B cell (primary cell): ENCODE data around the gene OR2A25. TPM values are rescaled to one million over a fixed set of nuclear protein-coding genes. Genes with fewer than 3 reads are reported as not detected.

Source experiments
- ATAC-seq: fragments of 200-7000 bp; cut with Tn5 transposase; one replicate; pipeline ENCODE4 v1.10.0; 2021; ENCODE audit warnings: low read depth, mild to moderate bottlenecking, moderate number of reproducible peaks, moderate library complexity
- CTCF ChIA-PET: fragments of 350-600 bp; sonication (Branson Sonifier 250); formaldehyde crosslinking; loops from one replicate; lab custom pipeline; 2021; ENCODE audit warnings: antibody characterized with exemption, inconsistent platforms; lab: Charles Lee
- POLR2A ChIA-PET: fragments of 350-600 bp; sonication (Branson Sonifier 250); formaldehyde crosslinking; loops from one replicate; lab custom pipeline; 2021; ENCODE audit warnings: antibody characterized with exemption; lab: Charles Lee
- DNase-seq: peaks from one replicate; pipeline ENCODE4 v3.0.0; 2013
- H2AFZ ChIP-seq: 2 replicates; pipeline ENCODE4 v1.6.1; 2012; ENCODE audit warnings: mild to moderate bottlenecking, low read depth, low read length; ENCODE audit not compliant: insufficient read depth, poor library complexity, severe bottlenecking
- H3K27ac ChIP-seq, 2 donors: 1 replicate in 1 of 2; 2 replicates in 1 of 2; pipeline ENCODE4 v1.5.1; 2012 to 2013; ENCODE audit warnings: low read length in 2 of 2, mild to moderate bottlenecking in 2 of 2, moderate library complexity in 1 of 2
- H3K27me3 ChIP-seq, 4 experiments: fragments of 200-600 bp in 1 of 4; sonication (generic) in 1 of 4; replicated peaks in 1 of 4; 1 replicate in 2 of 4; 2 replicates in 2 of 4; pipeline versions ENCODE4 v1.6.1 to v1.7.0; 2013 to 2016; ENCODE audit warnings: low read length in 3 of 4, mild to moderate bottlenecking in 2 of 4, mixed read lengths in 1 of 4, moderate library complexity in 1 of 4; ENCODE audit not compliant: insufficient read depth in 4 of 4, control insufficient read depth in 3 of 4; ENCODE audit errors: control extremely low read depth in 1 of 4
- H3K36me3 ChIP-seq, 2 experiments: replicated peaks in 1 of 2; 1 replicate in 1 of 2; 2 replicates in 1 of 2; pipeline versions ENCODE4 v1.6.1 to v1.7.1; 2013; ENCODE audit warnings: low read length in 1 of 2; ENCODE audit not compliant: insufficient read depth in 2 of 2, control insufficient read depth in 1 of 2; ENCODE audit errors: control extremely low read depth in 1 of 2, extremely low read depth in 1 of 2
- H3K4me1 ChIP-seq, 2 donors: fragments of 200-600 bp in 1 of 2; sonication (generic) in 1 of 2; 1 replicate in 1 of 2; 2 replicates in 1 of 2; pipeline versions ENCODE4 v1.5.1 to v1.6.1; 2013 to 2017; ENCODE audit warnings: low read length in 2 of 2; ENCODE audit not compliant: control insufficient read depth in 2 of 2, insufficient read depth in 2 of 2
- H3K4me2 ChIP-seq: replicated peaks from 2 replicates; pipeline ENCODE3; 2012; ENCODE audit warnings: mild to moderate bottlenecking, low read depth, low read length; ENCODE audit not compliant: poor library complexity, severe bottlenecking
- H3K4me3 ChIP-seq, 5 experiments: fragments of 200-600 bp in 1 of 5; sonication (generic) in 1 of 5; 1 replicate in 3 of 5; 2 replicates in 2 of 5; pipeline versions ENCODE4 v1.5.1 to v1.7.0; 2011 to 2016; ENCODE audit warnings: low read length in 4 of 5, mild to moderate bottlenecking in 4 of 5, low read depth in 2 of 5, control low read depth in 1 of 5, moderate library complexity in 1 of 5; ENCODE audit not compliant: insufficient read depth in 1 of 5; ENCODE audit errors: control extremely low read depth in 1 of 5, extremely low read depth in 1 of 5
- H3K79me2 ChIP-seq: fragments of 200-600 bp; sonication (generic); one replicate; pipeline ENCODE4 v1.6.0; 2016; ENCODE audit warnings: low read length; ENCODE audit not compliant: control insufficient read depth, insufficient read depth
- H3K9ac ChIP-seq: fragments of 200-600 bp; sonication (generic); 2 replicates; pipeline ENCODE4 v1.6.1; 2017; ENCODE audit warnings: mild to moderate bottlenecking, low read length, moderate library complexity
- H3K9me3 ChIP-seq, 3 donors: one replicate each; pipeline versions ENCODE4 v1.6.1 to v1.7.1; 2013; ENCODE audit warnings: low read length in 2 of 3; ENCODE audit not compliant: control insufficient read depth in 2 of 3, insufficient read depth in 1 of 3; ENCODE audit errors: control extremely low read depth in 1 of 3
- H4K20me1 ChIP-seq: 2 replicates; pipeline ENCODE4 v1.6.0; 2012; ENCODE audit warnings: mild to moderate bottlenecking, low read length; ENCODE audit not compliant: insufficient read depth, control insufficient read depth, poor library complexity, severe bottlenecking
- H3K27ac Mint-ChIP-seq: one replicate; pipeline ENCODE4 v1.8.0; 2021; ENCODE audit warnings: mixed read lengths
- H3K27me3 Mint-ChIP-seq: one replicate; pipeline ENCODE4 v1.8.0; 2021; ENCODE audit warnings: mixed read lengths
- H3K4me1 Mint-ChIP-seq: one replicate; pipeline ENCODE4 v1.8.0; 2021; ENCODE audit warnings: mixed read lengths
- H3K4me3 Mint-ChIP-seq: one replicate; pipeline ENCODE4 v1.8.0; 2021; ENCODE audit warnings: mixed read lengths
- H3K9me3 Mint-ChIP-seq: one replicate; pipeline ENCODE4 v1.8.0; 2022; ENCODE audit warnings: mixed read lengths; ENCODE audit not compliant: insufficient read depth
- EZH2 ChIP-seq: IDR thresholded peaks from 2 replicates; pipeline ENCODE4 v1.6.1; 2012; ENCODE audit warnings: borderline replicate concordance, low read depth, mild to moderate bottlenecking, moderate library complexity, low read length; ENCODE audit not compliant: insufficient read depth, poor library complexity, severe bottlenecking
- WGBS: methylation state at CpG from one replicate; pipeline ENCODE4 v1.1.5; 2013; ENCODE audit warnings: missing lambda C conversion rate; ENCODE audit not compliant: insufficient coverage; 5-methylcytosine and 5-hydroxymethylcytosine counted together
- intact Hi-C: fragments of 100-400 bp; cut with micrococcal nuclease; formaldehyde crosslinking; loops from one replicate; pipeline ENCODE4 v1.10.0; 2022
- polyA minus RNA-seq: library from RNA; depleted of rRNA, polyadenylated mRNA; stranded (reverse); fragments of >200 nt; gene quantifications from 2 replicates; pipeline ENCODE4 v1.2.3, GENCODE V29; 2012
- polyA plus RNA-seq: library from polyadenylated mRNA; depleted of rRNA; stranded (reverse); fragments of >200 nt; gene quantifications from 2 replicates; pipeline ENCODE4 v1.2.3, GENCODE V29; 2012
- total RNA-seq, 2 donors: library from RNA; stranded (reverse); fragments of 120-200 nt in 1 of 2; gene quantifications; 1 replicate in 1 of 2; 2 replicates in 1 of 2; pipeline versions ENCODE4 v1.2.3 to v1.2.4, GENCODE V29; 2013 to 2022
- TF ChIP-seq, protein P1 (sequence below): fragments of 200-600 bp; IDR thresholded peaks from one replicate; pipeline ENCODE4 v1.8.0; 2022; ENCODE audit warnings: antibody characterized with exemption, mild to moderate bottlenecking

The OR2A25 gene, protein sequence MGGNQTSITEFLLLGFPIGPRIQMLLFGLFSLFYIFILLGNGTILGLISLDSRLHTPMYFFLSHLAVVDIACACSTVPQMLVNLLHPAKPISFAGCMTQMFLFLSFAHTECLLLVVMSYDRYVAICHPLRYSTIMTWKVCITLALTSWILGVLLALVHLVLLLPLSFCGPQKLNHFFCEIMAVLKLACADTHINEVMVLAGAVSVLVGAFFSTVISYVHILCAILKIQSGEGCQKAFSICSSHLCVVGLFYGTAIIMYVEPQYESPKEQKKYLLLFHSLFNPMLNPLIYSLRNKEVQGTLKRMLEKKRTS
- total RNA-seq (not detected in 2 replicates), polyA plus RNA-seq (not detected in 2 replicates), polyA minus RNA-seq (not detected in 2 replicates)
- total RNA-seq (2013), result not detected

DNA sequence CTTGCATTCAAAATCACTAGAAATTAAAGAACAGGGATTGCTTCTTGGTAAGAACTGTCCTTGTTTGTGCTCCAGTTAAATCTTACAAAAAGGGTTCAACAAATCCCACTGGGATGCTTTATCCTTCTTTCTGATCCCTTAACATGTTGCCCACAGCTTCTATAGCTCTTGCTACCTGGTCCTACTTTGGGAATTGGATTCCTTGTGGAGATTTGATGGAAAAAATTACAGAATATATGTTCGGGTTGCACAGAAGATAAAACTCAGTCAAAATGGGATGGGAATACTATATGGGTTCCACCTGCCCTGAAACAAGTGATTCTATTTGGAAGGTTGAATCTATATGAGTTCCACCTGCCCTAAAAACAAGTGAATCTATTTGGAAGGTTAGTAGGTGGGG, at the start of gene OR2A25:
Gene OR2A25 (plus strand): TSS at position 301 of the 400 bp plus-strand sequence. CDS start 4,409 bp downstream, outside the sequence.
- no peaks in the 10 kb centered on the region for H3K9me3 Mint-ChIP-seq
- Histone ChIP-seq H3K27ac (no peak within 1 kb of the TSS), H3K36me3 (no peaks in the 10 kb centered on the region), H3K9me3 (no peaks in the 10 kb centered on the region), H4K20me1 (no peaks in the 10 kb centered on the region), H3K79me2 (no peaks in the 10 kb centered on the region), H3K4me2 (no peak within 1 kb of the TSS), H3K4me1 (no peaks in the 10 kb centered on the region), H3K9ac (no peak within 1 kb of the TSS), H3K27me3 (no peaks in the 10 kb centered on the region), H3K4me3 (no peak within 1 kb of the TSS), H2AFZ (no peak within 1 kb of the TSS)
- WGBS, result 80% methylated on average over 1 of the region's 1 CpG
- POLR2A ChIA-PET, result no interaction called here
- no peak for TF ChIP-seq EZH2
- TF ChIP-seq, protein P1, sequence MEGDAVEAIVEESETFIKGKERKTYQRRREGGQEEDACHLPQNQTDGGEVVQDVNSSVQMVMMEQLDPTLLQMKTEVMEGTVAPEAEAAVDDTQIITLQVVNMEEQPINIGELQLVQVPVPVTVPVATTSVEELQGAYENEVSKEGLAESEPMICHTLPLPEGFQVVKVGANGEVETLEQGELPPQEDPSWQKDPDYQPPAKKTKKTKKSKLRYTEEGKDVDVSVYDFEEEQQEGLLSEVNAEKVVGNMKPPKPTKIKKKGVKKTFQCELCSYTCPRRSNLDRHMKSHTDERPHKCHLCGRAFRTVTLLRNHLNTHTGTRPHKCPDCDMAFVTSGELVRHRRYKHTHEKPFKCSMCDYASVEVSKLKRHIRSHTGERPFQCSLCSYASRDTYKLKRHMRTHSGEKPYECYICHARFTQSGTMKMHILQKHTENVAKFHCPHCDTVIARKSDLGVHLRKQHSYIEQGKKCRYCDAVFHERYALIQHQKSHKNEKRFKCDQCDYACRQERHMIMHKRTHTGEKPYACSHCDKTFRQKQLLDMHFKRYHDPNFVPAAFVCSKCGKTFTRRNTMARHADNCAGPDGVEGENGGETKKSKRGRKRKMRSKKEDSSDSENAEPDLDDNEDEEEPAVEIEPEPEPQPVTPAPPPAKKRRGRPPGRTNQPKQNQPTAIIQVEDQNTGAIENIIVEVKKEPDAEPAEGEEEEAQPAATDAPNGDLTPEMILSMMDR, result no peak
- ATAC-seq, result no peak
- CTCF ChIA-PET, result no interaction called here
- H3K4me1 Mint-ChIP-seq, result no peaks in the 10 kb centered on the region
- H3K4me3 Mint-ChIP-seq, result no peak within 1 kb of the TSS
- peaks cover 2% of the 10 kb centered on the region for H3K27me3 Mint-ChIP-seq
- no peak within 1 kb of the TSS for H3K27ac Mint-ChIP-seq
- no peak for DNase-seq
- intact Hi-C loops, result no loop called here

DNA sequence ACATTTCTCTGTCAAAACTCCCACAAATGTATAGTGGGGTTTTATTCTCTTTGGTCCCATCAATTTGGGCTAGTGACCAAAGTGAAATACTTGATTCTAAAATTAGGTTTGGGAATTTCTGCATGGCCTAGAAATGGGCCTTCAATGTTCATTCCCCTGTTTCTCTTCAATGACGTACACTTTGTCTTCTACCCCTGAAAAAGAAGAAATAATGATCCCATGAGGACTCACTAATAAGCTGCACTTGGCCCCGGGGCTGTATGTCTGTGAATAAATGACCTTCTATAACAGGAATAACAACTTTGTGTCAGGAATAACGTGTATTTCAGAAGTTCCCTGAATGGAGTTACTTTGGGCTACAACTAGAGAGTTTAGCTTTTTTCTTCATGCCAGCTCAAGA, 49.3 kb upstream of the OR2A25 start:
- TF ChIP-seq, protein P1, result no peak
- no peak for TF ChIP-seq EZH2
- H3K27ac ChIP-seq, result no peak overlapping the region
- H3K9me3 Mint-ChIP-seq, result no peaks in the 10 kb centered on the region
- H3K27me3 ChIP-seq, result no peaks in the 10 kb centered on the region
- no peaks in the 10 kb centered on the region for H3K27me3 Mint-ChIP-seq
- ChIA-PET POLR2A (no interaction called here), CTCF (no interaction called here)
- no peaks in the 10 kb centered on the region for H4K20me1 ChIP-seq
- no peak overlapping the region for H3K9ac ChIP-seq
- WGBS, result 100% methylated on average over 1 of the region's 3 CpGs
- H3K4me3 Mint-ChIP-seq, result no peak overlapping the region
- H3K4me1 ChIP-seq, result no peaks in the 10 kb centered on the region
- no peak for DNase-seq
- H3K9me3 ChIP-seq, result no peaks in the 10 kb centered on the region
- H3K4me2 ChIP-seq, result no peak overlapping the region
- no peaks in the 10 kb centered on the region for H3K4me1 Mint-ChIP-seq
- no peak overlapping the region for H3K4me3 ChIP-seq
- H2AFZ ChIP-seq, result no peak overlapping the region
- no peak for ATAC-seq
- H3K36me3 ChIP-seq, result no peaks in the 10 kb centered on the region
- intact Hi-C loops, result no loop called here
- no peaks in the 10 kb centered on the region for H3K79me2 ChIP-seq
- H3K27ac Mint-ChIP-seq, result no peak overlapping the region
